Measurements from ENCODE around the gene SCRN1. TPM values are rescaled to one million over a fixed set of nuclear protein-coding genes. Genes with fewer than 3 reads are reported as not detected.
A peak's percentile ranks its signal among the peaks of the same experiment; 100 is the strongest.

SCRN1 gene
- total RNA-seq, 1 donor from 2014 or later: 85.0 TPM

DNA sequence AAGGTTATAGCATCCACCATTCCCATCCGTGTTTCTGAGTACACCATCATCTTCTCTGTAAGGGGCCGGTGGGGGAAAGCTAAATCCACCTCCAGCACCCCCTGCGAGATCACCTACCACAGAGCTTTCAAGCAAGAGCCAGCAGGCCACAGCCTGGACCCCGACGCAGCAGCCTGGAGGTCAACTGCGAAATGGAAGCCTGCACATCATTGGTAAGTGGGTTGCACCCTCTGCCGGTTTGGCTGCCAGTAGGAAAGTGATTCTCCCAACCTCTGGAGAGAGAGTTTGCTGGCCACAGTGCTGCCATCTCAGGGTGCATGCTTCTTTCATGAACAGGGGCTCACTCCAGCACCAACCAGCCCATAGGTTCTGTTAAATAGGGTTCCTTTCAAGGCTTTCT lies 101.6 kb downstream of the SCRN1 start:
- Mint-ChIP-seq H3K27me3 (ENCODE audit: low read depth) (peaks cover 7% of the 10 kb centered on the region), H3K9me3 (no peaks in the 10 kb centered on the region), H3K4me1 (peaks cover 13% of the 10 kb centered on the region)

DNA sequence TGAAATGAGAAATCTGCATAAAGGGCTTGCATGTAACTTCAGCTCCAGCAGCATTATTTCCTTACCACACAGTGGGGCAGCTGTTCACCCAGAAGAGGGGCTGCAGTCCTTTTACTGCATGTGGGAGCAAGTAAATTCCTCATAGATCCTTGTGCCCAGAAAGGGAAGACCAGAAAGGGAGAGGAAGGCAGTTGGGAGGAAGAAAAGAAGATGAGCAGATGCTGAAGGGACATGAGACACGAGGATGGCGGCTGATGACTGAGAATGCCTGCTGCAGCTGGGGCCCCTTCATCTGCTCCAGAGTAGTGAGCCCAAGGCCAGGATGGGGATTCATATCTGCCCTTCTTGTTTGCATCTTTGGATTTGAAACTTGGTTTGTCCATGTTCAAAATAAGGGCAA lies 102.8 kb downstream of the SCRN1 start:
- H3K27ac Mint-ChIP-seq: no peak overlapping the region
- no peaks in the 10 kb centered on the region for H3K9me3 Mint-ChIP-seq
- H3K4me1 Mint-ChIP-seq: peaks cover 15% of the 10 kb centered on the region
- DNase-seq (ENCODE audit: low spot score in 2 of 2, unreplicated experiment in 2 of 2): no peak
- H3K36me3 Mint-ChIP-seq: peaks cover 2% of the 10 kb centered on the region
- H3K27me3 Mint-ChIP-seq (ENCODE audit: low read depth): peaks cover 14% of the 10 kb centered on the region
- TF ChIP-seq, protein P1, sequence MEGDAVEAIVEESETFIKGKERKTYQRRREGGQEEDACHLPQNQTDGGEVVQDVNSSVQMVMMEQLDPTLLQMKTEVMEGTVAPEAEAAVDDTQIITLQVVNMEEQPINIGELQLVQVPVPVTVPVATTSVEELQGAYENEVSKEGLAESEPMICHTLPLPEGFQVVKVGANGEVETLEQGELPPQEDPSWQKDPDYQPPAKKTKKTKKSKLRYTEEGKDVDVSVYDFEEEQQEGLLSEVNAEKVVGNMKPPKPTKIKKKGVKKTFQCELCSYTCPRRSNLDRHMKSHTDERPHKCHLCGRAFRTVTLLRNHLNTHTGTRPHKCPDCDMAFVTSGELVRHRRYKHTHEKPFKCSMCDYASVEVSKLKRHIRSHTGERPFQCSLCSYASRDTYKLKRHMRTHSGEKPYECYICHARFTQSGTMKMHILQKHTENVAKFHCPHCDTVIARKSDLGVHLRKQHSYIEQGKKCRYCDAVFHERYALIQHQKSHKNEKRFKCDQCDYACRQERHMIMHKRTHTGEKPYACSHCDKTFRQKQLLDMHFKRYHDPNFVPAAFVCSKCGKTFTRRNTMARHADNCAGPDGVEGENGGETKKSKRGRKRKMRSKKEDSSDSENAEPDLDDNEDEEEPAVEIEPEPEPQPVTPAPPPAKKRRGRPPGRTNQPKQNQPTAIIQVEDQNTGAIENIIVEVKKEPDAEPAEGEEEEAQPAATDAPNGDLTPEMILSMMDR (IDR thresholded peaks at IDR 0.05; ENCODE audit: unreplicated experiment): no peak
- H3K4me3 Mint-ChIP-seq: no peak overlapping the region

More for the DNA sequence above, 101.6 kb downstream of the SCRN1 start:
- H3K4me3 Mint-ChIP-seq: no peak overlapping the region
- TF ChIP-seq, protein P1 (IDR thresholded peaks at IDR 0.05; ENCODE audit: unreplicated experiment): no peak
- H3K27ac Mint-ChIP-seq: no peak overlapping the region
- no peak for DNase-seq (ENCODE audit: low spot score in 2 of 2, unreplicated experiment in 2 of 2)
- H3K36me3 Mint-ChIP-seq: peaks cover 2% of the 10 kb centered on the region

DNA sequence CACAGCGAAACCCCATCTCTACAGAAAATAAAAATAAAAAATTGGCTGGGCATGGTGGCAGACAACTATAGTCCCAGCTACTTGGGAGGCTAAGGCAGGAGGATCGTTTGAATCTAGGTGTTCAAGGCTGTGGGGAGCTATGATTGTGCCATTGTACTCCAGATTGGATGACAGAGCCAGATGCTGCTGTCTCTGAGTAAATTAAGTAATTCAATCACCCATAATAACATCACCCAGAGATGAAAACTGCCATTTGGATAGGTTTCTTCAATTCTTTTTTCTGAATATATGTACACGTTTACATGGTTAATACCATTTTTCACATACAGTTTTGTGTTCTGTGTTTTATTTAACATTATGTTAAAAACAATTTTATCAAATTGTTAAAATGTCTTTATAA lies 104.0 kb downstream of the SCRN1 start:
- no peak overlapping the region for H3K4me3 Mint-ChIP-seq
- H3K27ac Mint-ChIP-seq: no peak overlapping the region
- H3K27me3 Mint-ChIP-seq (ENCODE audit: low read depth): peaks cover 16% of the 10 kb centered on the region
- H3K36me3 Mint-ChIP-seq: peaks cover 5% of the 10 kb centered on the region
- DNase-seq (ENCODE audit: low spot score in 2 of 2, unreplicated experiment in 2 of 2): no peak
- H3K4me1 Mint-ChIP-seq: peaks cover 15% of the 10 kb centered on the region
- TF ChIP-seq, protein P1 (IDR thresholded peaks at IDR 0.05; ENCODE audit: unreplicated experiment): no peak
- no peaks in the 10 kb centered on the region for H3K9me3 Mint-ChIP-seq

DNA sequence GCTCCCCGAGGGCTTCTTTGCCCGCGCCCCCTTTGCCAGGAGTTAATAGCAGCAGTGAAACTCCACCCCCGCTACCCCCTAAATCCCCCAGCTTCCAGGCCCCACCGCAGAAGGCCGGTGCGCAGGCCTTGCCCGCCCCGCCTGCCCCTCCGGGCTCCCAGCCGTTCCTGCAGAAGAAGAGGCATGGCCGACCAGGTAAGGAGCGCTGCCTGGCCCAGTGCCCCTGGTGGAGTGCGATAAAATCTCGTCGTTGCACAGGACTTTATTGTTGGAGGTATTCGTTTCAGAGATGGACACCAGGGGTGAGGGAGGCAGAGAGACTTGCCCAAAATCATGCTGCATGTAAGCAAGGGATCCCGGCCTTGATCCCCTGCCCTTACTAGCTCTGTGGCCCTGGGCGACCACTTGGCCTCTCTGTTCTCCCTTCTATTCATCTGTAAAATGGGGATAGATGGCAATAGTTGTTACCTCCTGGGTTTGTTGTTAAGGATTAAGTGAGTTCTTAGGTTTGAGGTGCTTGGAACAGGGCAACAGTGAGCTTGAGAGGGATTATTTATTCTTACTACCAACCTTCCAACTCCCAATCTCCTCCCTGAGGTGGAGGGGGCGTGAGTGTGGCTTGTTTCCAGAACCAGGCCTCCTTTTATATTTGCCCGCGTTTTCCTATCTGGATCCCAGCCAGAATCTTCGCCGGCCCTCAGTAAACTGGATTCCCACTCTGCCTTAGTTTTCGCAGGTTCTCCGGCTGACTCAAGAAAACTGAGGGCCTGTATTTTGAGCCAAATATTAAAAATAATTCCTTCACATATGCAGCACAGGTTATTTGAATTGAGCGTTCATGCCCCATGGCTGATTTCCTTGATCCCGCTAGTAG lies 105.0 kb downstream of the SCRN1 start:
- H3K4me3 Mint-ChIP-seq: peak overlapping the region; percentile 59
- H3K27ac Mint-ChIP-seq: peak overlapping the region; percentile 58
- peaks cover 15% of the 10 kb centered on the region for H3K4me1 Mint-ChIP-seq
- peak; percentile 34 to 52 for DNase-seq (ENCODE audit: low spot score in 2 of 2, unreplicated experiment in 2 of 2)
- H3K27me3 Mint-ChIP-seq (ENCODE audit: low read depth): peaks cover 16% of the 10 kb centered on the region
- TF ChIP-seq, protein P1 (IDR thresholded peaks at IDR 0.05; ENCODE audit: unreplicated experiment): no peak
- H3K9me3 Mint-ChIP-seq: no peaks in the 10 kb centered on the region
- peaks cover 5% of the 10 kb centered on the region for H3K36me3 Mint-ChIP-seq

DNA sequence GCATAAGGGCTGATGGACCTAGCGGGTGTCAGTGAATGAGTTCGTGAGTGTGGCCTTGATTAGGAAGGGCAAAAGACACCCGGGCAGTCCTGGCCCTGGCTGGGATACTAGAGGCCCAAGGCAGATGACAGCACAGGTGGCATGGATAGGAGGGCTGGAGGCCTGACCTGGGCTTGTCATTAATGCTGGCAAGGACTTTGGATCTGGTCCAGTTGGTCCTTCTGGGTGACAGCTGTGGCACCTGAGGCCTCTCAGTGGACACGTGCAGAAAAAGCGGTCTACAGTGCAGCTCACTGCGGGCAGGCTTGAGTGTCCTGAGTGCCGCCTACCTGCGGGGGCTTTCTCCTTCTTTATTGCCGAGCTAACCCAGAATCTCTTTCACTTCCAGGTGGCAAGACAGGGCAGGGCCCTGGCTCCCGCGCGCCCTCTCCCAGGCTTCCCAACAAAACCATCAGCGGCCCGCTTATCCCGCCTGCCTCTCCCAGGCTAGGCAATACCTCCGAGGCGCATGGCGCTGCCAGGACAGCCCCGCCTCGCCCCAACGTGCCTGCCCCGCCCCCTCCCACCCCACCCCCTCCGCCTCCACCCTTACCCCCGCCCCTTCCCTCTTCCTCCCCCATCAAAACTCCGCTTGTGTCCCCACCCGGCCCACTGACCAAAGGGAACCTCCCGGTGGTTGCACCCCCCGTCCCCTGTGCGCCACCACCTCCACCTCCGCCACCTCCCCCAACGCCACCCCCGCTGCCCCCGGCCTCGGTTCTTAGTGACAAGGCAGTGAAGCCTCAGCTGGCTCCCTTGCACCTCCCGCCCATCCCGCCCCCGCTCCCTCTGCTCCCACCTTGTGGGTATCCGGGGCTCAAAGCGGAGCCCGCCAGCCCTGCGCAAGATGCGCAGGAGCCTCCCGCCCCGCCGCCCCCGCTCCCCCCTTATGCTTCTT lies 105.9 kb downstream of the SCRN1 start:
- peaks cover 5% of the 10 kb centered on the region for H3K36me3 Mint-ChIP-seq
- peaks cover 15% of the 10 kb centered on the region for H3K4me1 Mint-ChIP-seq
- no peak overlapping the region for H3K27ac Mint-ChIP-seq
- H3K27me3 Mint-ChIP-seq (ENCODE audit: low read depth): peaks cover 16% of the 10 kb centered on the region
- DNase-seq (ENCODE audit: low spot score in 2 of 2, unreplicated experiment in 2 of 2): no peak
- peak overlapping the region; percentile 59 for H3K4me3 Mint-ChIP-seq
- TF ChIP-seq, protein P1 (IDR thresholded peaks at IDR 0.05; ENCODE audit: unreplicated experiment): no peak
- H3K9me3 Mint-ChIP-seq: no peaks in the 10 kb centered on the region

All from mesothelial cell of epicardium (in vitro differentiated cells).